Colonic mucosa (tissue), 4 donors: Measurements from ENCODE around the gene POMGNT2. TPM values are rescaled to one million over a fixed set of nuclear protein-coding genes. Genes with fewer than 3 reads are reported as not detected.

Source experiments
- DNase-seq: peaks from one replicate; pipeline ENCODE4 v3.0.0-alpha.2; 2020
- H3K27ac ChIP-seq: fragments of 200-600 bp; one replicate; pipeline ENCODE4 v1.8.0; 2021
- H3K27me3 ChIP-seq: fragments of 200-600 bp; one replicate; pipeline ENCODE4 v1.8.0; 2021
- H3K36me3 ChIP-seq: fragments of 200-600 bp; one replicate; pipeline ENCODE4 v1.8.0; 2021
- H3K4me1 ChIP-seq: fragments of 200-600 bp; one replicate; pipeline ENCODE4 v1.8.0; 2021; ENCODE audit warnings: mild to moderate bottlenecking
- H3K4me3 ChIP-seq: fragments of 200-600 bp; one replicate; pipeline ENCODE4 v1.8.0; 2021
- H3K9ac ChIP-seq, 2 donors: one replicate each; pipeline ENCODE4 v1.7.0; 2013; ENCODE audit warnings: control low read depth in 2 of 2, low read depth in 2 of 2, low read length in 2 of 2
- H3K9me3 ChIP-seq: fragments of 200-600 bp; one replicate; pipeline ENCODE4 v1.8.0; 2021
- CTCF ChIP-seq: fragments of 200-600 bp; IDR thresholded peaks from one replicate; pipeline ENCODE4 v1.8.0; 2022; ENCODE audit warnings: antibody characterized with exemption, mild to moderate bottlenecking
- intact Hi-C: fragments of 100-400 bp; cut with DNase I; formaldehyde crosslinking; loops from one replicate; pipeline ENCODE4 v1.14.1; 2022
- total RNA-seq, 2 donors: library from RNA; stranded (reverse); fragmentation: NEBNext Ultra II Directional in 1 of 2; extraction: Animal tissue kit (Norgen Biotek cat#: 25700) in 1 of 2; gene quantifications; one replicate each; pipeline ENCODE4 v1.2.1, GENCODE V29; 2021
- donor health status: healthy.
- donor health status: DM: no; HTN: no; CAD: no.
- donor health status: DM: no; HTN: no; CAD: no.

Gene POMGNT2
- total RNA-seq, 2 donors from 2014 or later = 5.2 to 11.0 TPM

GRCh38 chr3:43032646-43033628, 72.9 kb downstream of the POMGNT2 start:
- Histone ChIP-seq H3K9me3 (no peaks in the 10 kb centered on the region), H3K27ac (no peak overlapping the region), H3K27me3 (no peaks in the 10 kb centered on the region), H3K9ac (no peak overlapping the region), H3K4me3 (no peak overlapping the region), H3K36me3 (no peaks in the 10 kb centered on the region), H3K4me1 (no peaks in the 10 kb centered on the region)
- no peak for DNase-seq
- TF ChIP-seq CTCF = no peak
- intact Hi-C loops = no loop called here

GRCh38 chr3:43031889-43032545, 73.9 kb downstream of the POMGNT2 start:
- no peak for DNase-seq
- TF ChIP-seq CTCF = no peak
- H3K36me3 ChIP-seq = no peaks in the 10 kb centered on the region

GRCh38 chr3:43031485-43031884, 74.4 kb downstream of the POMGNT2 start:
- intact Hi-C loops = no loop called here
- Histone ChIP-seq H3K36me3 (no peaks in the 10 kb centered on the region), H3K4me1 (no peaks in the 10 kb centered on the region), H3K27ac (no peak overlapping the region), H3K9me3 (no peaks in the 10 kb centered on the region), H3K4me3 (no peak overlapping the region), H3K27me3 (no peaks in the 10 kb centered on the region), H3K9ac (no peak overlapping the region)
- no peak for TF ChIP-seq CTCF
- no peak for DNase-seq

More at GRCh38 chr3:43031889-43032545, 73.9 kb downstream of the POMGNT2 start:
- no peak overlapping the region for H3K27ac ChIP-seq
- H3K4me1 ChIP-seq = no peaks in the 10 kb centered on the region
- no peak overlapping the region for H3K9ac ChIP-seq
- intact Hi-C loops = no loop called here
- no peaks in the 10 kb centered on the region for H3K27me3 ChIP-seq
- H3K9me3 ChIP-seq = no peaks in the 10 kb centered on the region
- H3K4me3 ChIP-seq = no peak overlapping the region

GRCh38 chr3:43030162-43030935, 75.5 kb downstream of the POMGNT2 start:
- no peak for TF ChIP-seq CTCF
- no peak overlapping the region for H3K9ac ChIP-seq
- H3K4me1 ChIP-seq = no peaks in the 10 kb centered on the region
- no peak overlapping the region for H3K4me3 ChIP-seq
- intact Hi-C loops = no loop called here
- H3K36me3 ChIP-seq = no peaks in the 10 kb centered on the region
- no peaks in the 10 kb centered on the region for H3K9me3 ChIP-seq
- no peak overlapping the region for H3K27ac ChIP-seq
- H3K27me3 ChIP-seq = no peaks in the 10 kb centered on the region
- no peak for DNase-seq

Other genes starting within 250 kb of the POMGNT2 start
- gene CYP8B1, start 230.2 kb downstream of the POMGNT2 start, total RNA-seq = under 1 TPM in 1 of 2 donors, not detected in 1; 0.20 TPM
- gene ZNF662, start 199.9 kb downstream of the POMGNT2 start, total RNA-seq = 1 to 10 TPM; 2.8 to 5.5 TPM
- 1 to 10 TPM; 1.3 to 2.2 TPM for gene GASK1A, start 126.8 kb downstream of the POMGNT2 start, total RNA-seq
- gene SNRK, start 180.5 kb upstream of the POMGNT2 start, total RNA-seq = 10 to 100 TPM; 19.7 to 48.2 TPM